ENCODE measurements around the gene BPNT1. TPM values are rescaled to one million over a fixed set of nuclear protein-coding genes. Genes with fewer than 3 reads are reported as not detected.
A peak's percentile ranks its signal among the peaks of the same experiment; 100 is the strongest.
"Not testable (repeated sequence)": the region's sequence is repeated elsewhere in the genome, so short reads cannot be mapped to it uniquely, and the experiment has no call there.

BPNT1 gene
- total and polyA plus RNA-seq, 11 donors: 7.4 to 25.8 (median 18.8) TPM

- H3K27me3 ChIP-seq: no peaks in the 10 kb centered on the region
- ATAC-seq (no peak), DNase-seq (no peak)
- intact Hi-C loops (cut with DNase I): loop anchor here in 3 of 10 donors (5.0 kb wide), 2 partner anchors 42 to 47 kb away; partner anchors contain the start of genes IARS2 (in 2 of the 3) and BPNT1 (in 1 of the 3)
- peaks cover 0 to 32% (median 10%) of the 10 kb centered on the region in 12 donors for H3K4me1 ChIP-seq
- H3K27ac ChIP-seq: peak overlapping the region in 1 of 12 donors; percentile 86
- H3K4me3 ChIP-seq: peak overlapping the region in 8 of 12 donors; percentile 67 to 97 (median 88)
- TF ChIP-seq POLR2A (IDR thresholded peaks at IDR 0.05): no peak
- TF ChIP-seq, protein P1, sequence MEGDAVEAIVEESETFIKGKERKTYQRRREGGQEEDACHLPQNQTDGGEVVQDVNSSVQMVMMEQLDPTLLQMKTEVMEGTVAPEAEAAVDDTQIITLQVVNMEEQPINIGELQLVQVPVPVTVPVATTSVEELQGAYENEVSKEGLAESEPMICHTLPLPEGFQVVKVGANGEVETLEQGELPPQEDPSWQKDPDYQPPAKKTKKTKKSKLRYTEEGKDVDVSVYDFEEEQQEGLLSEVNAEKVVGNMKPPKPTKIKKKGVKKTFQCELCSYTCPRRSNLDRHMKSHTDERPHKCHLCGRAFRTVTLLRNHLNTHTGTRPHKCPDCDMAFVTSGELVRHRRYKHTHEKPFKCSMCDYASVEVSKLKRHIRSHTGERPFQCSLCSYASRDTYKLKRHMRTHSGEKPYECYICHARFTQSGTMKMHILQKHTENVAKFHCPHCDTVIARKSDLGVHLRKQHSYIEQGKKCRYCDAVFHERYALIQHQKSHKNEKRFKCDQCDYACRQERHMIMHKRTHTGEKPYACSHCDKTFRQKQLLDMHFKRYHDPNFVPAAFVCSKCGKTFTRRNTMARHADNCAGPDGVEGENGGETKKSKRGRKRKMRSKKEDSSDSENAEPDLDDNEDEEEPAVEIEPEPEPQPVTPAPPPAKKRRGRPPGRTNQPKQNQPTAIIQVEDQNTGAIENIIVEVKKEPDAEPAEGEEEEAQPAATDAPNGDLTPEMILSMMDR (IDR thresholded peaks at IDR 0.05): no peak
- peaks cover 0 to 15% (median 8%) of the 10 kb centered on the region in 9 donors for H3K36me3 ChIP-seq
- 78 to 84% (median 81%) methylated on average over 4 of the region's 4 CpGs for WGBS, 4 donors
- H3K9me3 ChIP-seq: no peaks in the 10 kb centered on the region
Observed at GRCh38 chr1:220044678-220045355, 44.8 kb downstream of the BPNT1 start.

DNA sequence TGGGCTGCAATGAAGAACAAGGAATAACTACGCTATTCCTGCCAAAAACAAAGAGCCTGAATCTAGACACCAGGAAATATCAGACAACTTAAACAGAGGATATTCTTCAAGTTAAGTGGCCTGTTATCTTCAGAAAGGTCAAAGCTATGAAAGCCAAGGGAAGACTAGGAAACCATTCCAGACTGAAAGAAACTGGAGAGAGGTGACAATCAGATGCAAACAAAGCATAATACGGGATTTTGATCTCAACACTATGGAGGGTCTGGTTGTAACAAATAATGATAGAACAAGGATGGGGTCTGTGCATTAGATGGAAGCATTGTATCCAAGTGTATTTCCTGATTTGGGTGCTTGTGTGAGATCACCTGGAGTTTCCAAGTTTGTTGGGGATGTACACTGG, 45.9 kb downstream of the BPNT1 start:
- intact Hi-C loops (cut with DNase I): no loop called here
- H3K27me3 ChIP-seq: no peaks in the 10 kb centered on the region
- DNase-seq (no peak), ATAC-seq (no peak)
- peaks cover 0 to 32% (median 10%) of the 10 kb centered on the region in 12 donors for H3K4me1 ChIP-seq
- H3K27ac ChIP-seq: no peak overlapping the region
- WGBS, 4 donors: 52 to 67% (median 61%) methylated on average over 2 of the region's 2 CpGs
- TF ChIP-seq, protein P1 (IDR thresholded peaks at IDR 0.05): no peak
- no peak for TF ChIP-seq POLR2A (IDR thresholded peaks at IDR 0.05)
- H3K36me3 ChIP-seq: peaks cover 0 to 27% (median 20%) of the 10 kb centered on the region in 9 donors
- no peak overlapping the region for H3K4me3 ChIP-seq
- no peaks in the 10 kb centered on the region for H3K9me3 ChIP-seq

- 89 to 92% (median 90%) methylated on average over 5 of the region's 5 CpGs for WGBS, 4 donors
- Histone ChIP-seq H3K9me3 (no peaks in the 10 kb centered on the region), H3K27me3 (no peaks in the 10 kb centered on the region), H3K27ac (no peak overlapping the region), H3K4me3 (no peak overlapping the region), H3K4me1 (peaks cover 0 to 20% (median 7%) of the 10 kb centered on the region in 12 donors), H3K36me3 (peaks cover 0 to 36% (median 30%) of the 10 kb centered on the region in 9 donors)
- intact Hi-C loops (cut with DNase I): no loop called here
- DNase-seq (no peak), ATAC-seq (no peak)
- TF ChIP-seq, protein P1 (IDR thresholded peaks at IDR 0.05): no peak
- TF ChIP-seq POLR2A (IDR thresholded peaks at IDR 0.05): no peak
Observed at GRCh38 chr1:220040028-220040596, 49.5 kb downstream of the BPNT1 start.

- Histone ChIP-seq H3K4me3 (no peak overlapping the region), H3K27ac (no peak overlapping the region), H3K36me3 (peaks cover 0 to 51% (median 39%) of the 10 kb centered on the region in 9 donors), H3K27me3 (no peaks in the 10 kb centered on the region), H3K9me3 (no peaks in the 10 kb centered on the region), H3K4me1 (peaks cover 0 to 5% (median 3%) of the 10 kb centered on the region in 12 donors)
- ATAC-seq: no peak
- intact Hi-C loops (cut with DNase I): no loop called here
- 84 to 91% (median 89%) methylated on average over 4 of the region's 4 CpGs for WGBS, 4 donors
- DNase-seq: no peak
- TF ChIP-seq, protein P1 (IDR thresholded peaks at IDR 0.05): no peak
- no peak for TF ChIP-seq POLR2A (IDR thresholded peaks at IDR 0.05)
Observed at GRCh38 chr1:220038640-220039039, 50.9 kb downstream of the BPNT1 start.

DNA sequence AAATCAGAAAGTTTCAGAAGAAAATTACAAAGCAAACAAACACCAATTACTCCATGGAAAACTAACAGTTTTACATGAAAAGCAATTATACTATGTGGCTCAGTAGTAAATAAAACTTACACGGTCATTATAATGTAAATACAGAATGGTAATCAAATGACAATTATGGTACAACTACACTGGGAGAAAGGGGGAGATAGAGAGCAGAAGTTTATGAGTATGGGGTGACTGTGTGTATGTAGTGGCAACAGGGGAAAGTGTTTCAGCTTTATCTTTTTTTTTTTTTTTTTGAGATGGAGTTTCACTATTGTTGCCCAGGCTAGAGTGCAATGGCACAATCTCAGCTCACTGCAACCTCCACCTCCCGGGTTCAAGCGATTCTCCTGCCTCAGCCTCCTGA, 51.8 kb downstream of the BPNT1 start:
- DNase-seq; H3K27me3 ChIP-seq; H3K4me1 ChIP-seq; H3K4me3 ChIP-seq; intact Hi-C loops (cut with DNase I); H3K9me3 ChIP-seq; ATAC-seq; H3K27ac ChIP-seq: not testable (repeated sequence)
- WGBS, 4 donors: 90 to 95% (median 92%) methylated on average over 3 of the region's 3 CpGs
- peaks cover 0 to 59% (median 48%) of the 10 kb centered on the region in 9 donors for H3K36me3 ChIP-seq

All from heart left ventricle (tissue), 16 donors.